Stimulated activated CD8-positive, alpha-beta memory T cell treated with anti-CD3 and anti-CD28 coated beads, Interleukin-4, amount 100 ng/mL, for 1 hour (primary cell): ENCODE results near the gene PARD3B.

Experiments used
- DNase-seq, 2 donors: peaks; one replicate each; pipeline ENCODE4 v3.0.0-alpha.2; 2020; ENCODE audit warnings: low read depth in 2 of 2, low spot score in 1 of 2

The PARD3B gene

GRCh38 chr2:205662206-205662965 lies 1117.1 kb downstream of the PARD3B start:
- no peak for DNase-seq

DNA sequence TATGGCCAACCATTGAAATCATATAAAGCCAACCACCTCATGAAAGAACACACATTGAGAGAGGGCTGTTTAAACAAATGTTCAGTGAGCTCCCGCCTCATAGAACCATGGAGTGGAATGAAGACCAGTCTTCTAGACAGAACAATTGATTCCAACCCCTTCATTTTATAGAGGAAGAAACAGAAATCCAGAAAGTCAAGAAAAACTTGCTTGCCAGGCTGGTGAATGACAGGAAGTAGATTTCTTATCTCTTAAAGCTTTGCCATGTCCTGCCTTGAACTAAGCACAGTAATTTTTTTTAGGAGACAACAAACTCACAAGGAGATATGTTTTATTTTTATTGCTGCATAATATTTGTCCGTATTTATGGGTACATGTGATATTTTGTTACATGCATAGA lies 1120.5 kb downstream of the PARD3B start:
- DNase-seq: no peak
